Upper lobe of right lung (tissue), 1 donor: Measurements from ENCODE around the gene NKPD1. TPM values are rescaled to one million over a fixed set of nuclear protein-coding genes. Genes with fewer than 3 reads are reported as not detected.

Experiments used
- ATAC-seq: fragments of 200-7000 bp; cut with Tn5 transposase; one replicate; pipeline ENCODE4 v1.9.1; 2020; ENCODE audit warnings: mild to moderate bottlenecking, moderate library complexity
- DNase-seq: peaks from one replicate; pipeline ENCODE4 v3.0.0-alpha.2; 2020
- H3K27ac ChIP-seq: fragments of 200-600 bp; one replicate; pipeline ENCODE4 v1.8.0; 2022
- H3K27me3 ChIP-seq: fragments of 200-600 bp; one replicate; pipeline ENCODE4 v1.8.0; 2022; ENCODE audit warnings: mild to moderate bottlenecking
- H3K36me3 ChIP-seq: fragments of 200-600 bp; one replicate; pipeline ENCODE4 v1.8.0; 2022
- H3K4me1 ChIP-seq: fragments of 200-600 bp; one replicate; pipeline ENCODE4 v1.8.0; 2022
- H3K4me3 ChIP-seq: fragments of 200-600 bp; one replicate; pipeline ENCODE4 v1.8.0; 2022; ENCODE audit warnings: mild to moderate bottlenecking
- H3K9me3 ChIP-seq: fragments of 200-600 bp; one replicate; pipeline ENCODE4 v1.8.0; 2022
- CTCF ChIP-seq: fragments of 200-600 bp; IDR thresholded peaks from one replicate; pipeline ENCODE4 v1.8.0; 2022; ENCODE audit warnings: antibody characterized with exemption
- intact Hi-C: fragments of 100-400 bp; cut with DNase I; formaldehyde crosslinking; loops from one replicate; pipeline ENCODE4 v1.11.0; 2022
- total RNA-seq: library from RNA; stranded (reverse); fragmentation: NEBNext Ultra II Directional; extraction: Animal tissue kit (Norgen Biotek cat#: 25700); gene quantifications from one replicate; pipeline ENCODE4 v1.2.1, GENCODE V29; 2021
- donor health status: DM: no; HTN: yes; CAD: no; lungs with severe emphysema.

NKPD1 gene
- total RNA-seq, 1 donor from 2014 or later, result not detected

- no peak for ATAC-seq
- Histone ChIP-seq H3K9me3 (no peaks in the 10 kb centered on the region), H3K4me1 (peaks cover 16% of the 10 kb centered on the region), H3K27ac (no peak overlapping the region), H3K36me3 (peaks cover 12% of the 10 kb centered on the region), H3K27me3 (no peaks in the 10 kb centered on the region), H3K4me3 (no peak overlapping the region)
- intact Hi-C loops, result no loop called here
- no peak for TF ChIP-seq CTCF
- DNase-seq, result no peak
Measured at GRCh38 chr19:45184115-45184514, 23.3 kb upstream of the NKPD1 start.

GRCh38 chr19:45182758-45183157 is 22.0 kb upstream of the NKPD1 start:
- Histone ChIP-seq H3K27ac (no peak overlapping the region), H3K36me3 (peaks cover 12% of the 10 kb centered on the region), H3K4me3 (no peak overlapping the region), H3K4me1 (peaks cover 16% of the 10 kb centered on the region), H3K9me3 (no peaks in the 10 kb centered on the region), H3K27me3 (no peaks in the 10 kb centered on the region)
- DNase-seq (no peak), ATAC-seq (no peak)
- TF ChIP-seq CTCF, result no peak
- intact Hi-C loops, result no loop called here

GRCh38 chr19:45180936-45181335 is 20.2 kb upstream of the NKPD1 start:
- H3K9me3 ChIP-seq, result no peaks in the 10 kb centered on the region
- no peaks in the 10 kb centered on the region for H3K27me3 ChIP-seq
- no peak for DNase-seq
- H3K27ac ChIP-seq, result no peak overlapping the region
- intact Hi-C loops, result no loop called here
- no peak for ATAC-seq
- no peak overlapping the region for H3K4me3 ChIP-seq
- H3K36me3 ChIP-seq, result peaks cover 12% of the 10 kb centered on the region
- H3K4me1 ChIP-seq, result peaks cover 23% of the 10 kb centered on the region
- no peak for TF ChIP-seq CTCF

- peak overlapping the region; percentile 92 for H3K4me3 ChIP-seq
- no peaks in the 10 kb centered on the region for H3K27me3 ChIP-seq
- no peak for DNase-seq
- no peaks in the 10 kb centered on the region for H3K9me3 ChIP-seq
- no peak overlapping the region for H3K27ac ChIP-seq
- TF ChIP-seq CTCF, result no peak
- no peak for ATAC-seq
- intact Hi-C loops, result no loop called here
- peaks cover 12% of the 10 kb centered on the region for H3K36me3 ChIP-seq
- H3K4me1 ChIP-seq, result peaks cover 23% of the 10 kb centered on the region
Measured at GRCh38 chr19:45179892-45180370, 19.1 kb upstream of the NKPD1 start.

- DNase-seq, result peak; percentile 81
Measured at GRCh38 chr19:45179072-45179891, 18.5 kb upstream of the NKPD1 start.

More at GRCh38 chr19:45179072-45179891, 18.5 kb upstream of the NKPD1 start:
- no peak for TF ChIP-seq CTCF
- peaks cover 23% of the 10 kb centered on the region for H3K4me1 ChIP-seq
- no peaks in the 10 kb centered on the region for H3K9me3 ChIP-seq
- intact Hi-C loops, result no loop called here
- ATAC-seq, result no peak
- H3K4me3 ChIP-seq, result peak overlapping the region; percentile 92
- no peaks in the 10 kb centered on the region for H3K27me3 ChIP-seq
- peaks cover 12% of the 10 kb centered on the region for H3K36me3 ChIP-seq
- H3K27ac ChIP-seq, result peak overlapping the region; percentile 88
